Epithelial cell of proximal tubule (primary cell): ENCODE measurements around the gene GBE1. TPM values are rescaled to one million over a fixed set of nuclear protein-coding genes. Genes with fewer than 3 reads are reported as not detected.

Source experiments
- DNase-seq: peaks from one replicate; pipeline ENCODE4 v3.0.0-alpha.2; 2011; ENCODE audit warnings: low read depth
- H3K4me3 ChIP-seq: 2 replicates; pipeline ENCODE4 v1.5.1; 2011; ENCODE audit warnings: low read depth, mild to moderate bottlenecking, low read length
- total RNA-seq: library from RNA; depleted of rRNA; stranded (reverse); fragments of >200 nt; gene quantifications from 2 replicates; pipeline ENCODE4 v1.2.3, GENCODE V29; 2015
- TF ChIP-seq, protein P1 (sequence below): conservative IDR thresholded peaks from 2 replicates; pipeline ENCODE4 v1.5.1; 2012; ENCODE audit warnings: low read depth, mild to moderate bottlenecking, low read length

Gene GBE1
- total RNA-seq, 1 donor from 2014 or later: 41.9 TPM

DNA sequence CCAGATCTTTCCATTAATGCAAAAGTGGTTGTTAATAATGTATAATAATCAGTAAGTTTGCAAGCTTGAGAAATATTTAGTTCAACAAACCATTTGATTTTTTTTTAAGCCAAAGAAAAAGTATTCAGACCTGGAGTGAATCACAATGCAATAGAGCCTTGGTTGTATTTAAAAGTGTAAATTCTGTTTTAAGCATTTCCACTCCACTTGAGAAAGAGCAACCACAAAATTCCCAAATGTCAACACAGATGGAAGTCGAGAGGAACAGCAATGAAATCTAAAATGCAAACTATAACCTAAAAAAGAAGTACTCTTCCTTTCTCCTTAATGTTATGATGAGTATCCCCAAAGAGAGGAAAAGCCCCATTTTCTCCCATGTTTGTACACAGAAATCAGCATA is 20.2 kb downstream of the GBE1 start:
- H3K4me3 ChIP-seq: no peak overlapping the region
- no peak for DNase-seq
- TF ChIP-seq, protein P1, sequence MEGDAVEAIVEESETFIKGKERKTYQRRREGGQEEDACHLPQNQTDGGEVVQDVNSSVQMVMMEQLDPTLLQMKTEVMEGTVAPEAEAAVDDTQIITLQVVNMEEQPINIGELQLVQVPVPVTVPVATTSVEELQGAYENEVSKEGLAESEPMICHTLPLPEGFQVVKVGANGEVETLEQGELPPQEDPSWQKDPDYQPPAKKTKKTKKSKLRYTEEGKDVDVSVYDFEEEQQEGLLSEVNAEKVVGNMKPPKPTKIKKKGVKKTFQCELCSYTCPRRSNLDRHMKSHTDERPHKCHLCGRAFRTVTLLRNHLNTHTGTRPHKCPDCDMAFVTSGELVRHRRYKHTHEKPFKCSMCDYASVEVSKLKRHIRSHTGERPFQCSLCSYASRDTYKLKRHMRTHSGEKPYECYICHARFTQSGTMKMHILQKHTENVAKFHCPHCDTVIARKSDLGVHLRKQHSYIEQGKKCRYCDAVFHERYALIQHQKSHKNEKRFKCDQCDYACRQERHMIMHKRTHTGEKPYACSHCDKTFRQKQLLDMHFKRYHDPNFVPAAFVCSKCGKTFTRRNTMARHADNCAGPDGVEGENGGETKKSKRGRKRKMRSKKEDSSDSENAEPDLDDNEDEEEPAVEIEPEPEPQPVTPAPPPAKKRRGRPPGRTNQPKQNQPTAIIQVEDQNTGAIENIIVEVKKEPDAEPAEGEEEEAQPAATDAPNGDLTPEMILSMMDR: no peak

DNA sequence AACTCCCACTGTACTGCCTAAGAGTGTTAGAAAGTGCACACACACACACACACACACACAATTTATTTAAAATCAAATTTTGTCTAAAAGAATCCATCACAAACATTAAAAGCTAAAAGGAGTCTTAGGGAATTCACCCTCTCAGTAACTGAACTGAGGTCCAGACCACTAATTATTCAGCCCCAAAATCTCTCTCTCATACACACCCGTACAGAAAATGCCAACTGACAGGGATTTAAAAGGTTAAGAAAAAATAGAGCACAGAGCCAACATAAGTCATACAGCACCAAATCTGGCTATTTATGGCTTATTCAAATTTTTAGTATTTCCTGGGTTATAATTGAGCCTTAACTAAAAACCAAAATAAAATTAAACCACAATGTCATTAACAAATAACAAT is 20.7 kb downstream of the GBE1 start:
- DNase-seq: no peak
- no peak overlapping the region for H3K4me3 ChIP-seq
- TF ChIP-seq, protein P1: no peak

DNA sequence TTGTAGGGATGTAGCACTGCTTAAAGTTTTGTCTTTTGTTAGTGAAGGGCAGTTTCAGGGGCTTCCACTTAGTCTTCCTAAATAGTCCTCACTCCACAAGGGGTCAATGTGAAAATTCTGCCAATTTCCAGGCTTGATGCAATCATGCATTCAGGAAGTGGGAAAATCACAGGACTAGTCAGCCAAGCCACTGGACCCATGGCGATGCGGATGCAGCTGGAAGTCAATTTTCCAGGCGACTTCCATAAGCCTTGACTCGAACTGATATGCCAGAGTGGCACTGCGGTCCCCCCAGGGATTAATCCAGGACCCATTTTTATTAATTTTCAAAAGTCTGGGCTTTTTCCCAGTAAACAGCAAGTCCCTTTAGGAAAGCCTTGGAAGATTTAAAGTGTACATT is 26.1 kb downstream of the GBE1 start:
- TF ChIP-seq, protein P1: no peak
- no peak for DNase-seq
- H3K4me3 ChIP-seq: no peak overlapping the region

DNA sequence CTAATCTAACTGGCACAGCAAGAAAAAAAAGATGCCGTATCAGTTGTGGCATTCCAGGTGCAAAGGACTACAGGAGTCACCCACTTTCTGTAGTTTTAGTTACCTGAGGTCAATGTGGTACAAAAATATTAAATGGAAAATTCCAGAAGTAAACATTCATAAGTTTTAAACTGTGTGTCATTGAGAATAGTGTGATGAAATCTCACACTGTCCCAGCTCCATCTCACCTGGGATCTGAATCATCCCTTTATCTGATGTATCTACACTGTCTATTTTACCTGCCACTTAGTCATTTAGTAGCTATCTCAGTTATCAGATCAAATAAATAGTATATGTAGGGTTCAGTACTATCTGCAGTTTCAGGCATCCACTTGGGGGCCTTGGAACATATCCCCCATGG is 26.7 kb downstream of the GBE1 start:
- no peak overlapping the region for H3K4me3 ChIP-seq
- TF ChIP-seq, protein P1: no peak
- DNase-seq: no peak

DNA sequence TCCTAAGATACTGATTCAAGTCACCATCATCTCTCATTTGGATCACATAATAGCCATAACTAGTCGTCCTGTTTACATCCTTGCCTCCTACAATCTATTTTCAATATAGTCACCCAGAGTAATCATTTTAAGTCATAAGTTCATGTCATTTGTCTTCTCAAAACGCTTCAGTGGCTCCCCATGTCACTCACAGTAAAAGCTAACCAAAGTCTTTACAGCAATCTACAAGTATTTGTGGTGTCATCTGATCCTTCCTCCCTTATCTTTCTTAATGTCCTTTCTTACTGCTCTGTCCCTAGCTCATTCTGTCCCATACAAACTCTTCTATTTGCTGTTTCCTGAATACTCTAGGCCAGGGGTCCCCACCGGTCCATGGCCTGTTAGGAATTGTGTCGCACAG is 28.8 kb downstream of the GBE1 start:
- H3K4me3 ChIP-seq: no peak overlapping the region
- no peak for DNase-seq
- TF ChIP-seq, protein P1: no peak

DNA sequence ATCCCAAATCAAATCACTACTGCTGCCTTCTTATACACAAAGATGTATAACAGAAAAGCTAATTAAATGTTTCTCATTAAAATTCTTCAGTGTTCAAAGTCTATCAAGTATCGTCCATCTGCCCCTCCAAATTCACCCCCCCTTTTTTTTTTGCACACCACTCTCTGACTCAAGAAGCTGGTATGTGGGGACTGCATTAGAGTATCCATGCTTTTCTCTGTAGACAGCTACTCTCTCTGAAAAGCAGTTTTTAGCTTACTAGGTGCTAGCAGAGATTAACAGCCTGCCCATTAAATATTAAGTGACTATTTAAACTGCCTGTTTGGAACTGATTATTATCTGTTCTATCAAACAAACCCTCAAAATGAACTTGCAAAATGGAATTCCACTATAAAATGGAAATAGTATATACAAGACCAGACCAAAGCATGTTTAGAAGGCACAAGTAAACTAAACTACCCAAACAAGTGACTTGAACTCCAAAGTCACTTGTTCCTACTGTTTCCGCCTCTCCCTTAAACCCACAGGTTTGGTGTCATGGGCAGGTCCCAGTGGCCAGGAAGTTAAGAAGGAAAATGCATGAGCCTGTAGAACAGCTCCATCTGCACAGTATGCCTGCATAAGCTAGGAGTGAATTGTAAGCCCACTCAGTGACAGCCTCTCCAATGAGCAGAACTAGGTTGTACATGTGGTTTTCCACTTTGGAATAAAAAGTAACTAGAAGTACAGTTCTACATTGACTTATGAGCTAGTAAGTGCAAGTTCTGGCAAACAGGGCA is 32.5 kb downstream of the GBE1 start:
- no peak for DNase-seq
- H3K4me3 ChIP-seq: no peak overlapping the region
- TF ChIP-seq, protein P1: no peak

DNA sequence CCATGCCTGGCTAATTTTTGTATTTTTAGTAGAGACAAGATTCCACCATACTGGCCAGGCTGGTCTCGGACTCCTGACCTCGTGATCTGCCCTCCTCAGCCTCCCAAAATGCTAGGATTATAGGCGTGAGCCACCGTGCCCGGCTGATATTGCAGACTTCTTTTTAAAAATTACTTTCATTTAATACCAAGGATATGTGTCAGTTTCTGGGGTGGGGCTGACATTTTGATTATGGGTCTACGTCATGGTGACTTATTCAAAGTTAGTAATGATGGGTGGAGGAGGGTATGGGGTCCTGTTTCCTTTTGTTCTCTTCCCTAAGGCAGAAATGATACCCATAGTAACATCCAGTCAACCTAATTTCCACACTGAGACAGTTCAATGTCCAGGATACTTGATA is 34.7 kb downstream of the GBE1 start:
- TF ChIP-seq, protein P1: no peak
- DNase-seq: no peak
- no peak overlapping the region for H3K4me3 ChIP-seq
